Measurements from ENCODE around the gene LEKR1. TPM values are rescaled to one million over a fixed set of nuclear protein-coding genes. Genes with fewer than 3 reads are reported as not detected.

Gene LEKR1
- total RNA-seq, 2 donors from 2014 or later = 0.20 to 0.70 TPM

- H3K9me3 ChIP-seq = no peaks in the 10 kb centered on the region
- TF ChIP-seq CTCF (IDR thresholded peaks at IDR 0.05) = no peak
- no peak for DNase-seq (ENCODE audit: low spot score)
- H3K27me3 ChIP-seq = no peaks in the 10 kb centered on the region
- H3K4me1 ChIP-seq = no peaks in the 10 kb centered on the region
- no peak overlapping the region for H3K27ac ChIP-seq
- no peaks in the 10 kb centered on the region for H3K36me3 ChIP-seq
- H3K4me3 ChIP-seq = no peak overlapping the region
These were observed 21.7 kb downstream of the LEKR1 start for GRCh38 chr3:156847752-156848448.

- no peaks in the 10 kb centered on the region for H3K9me3 ChIP-seq
- H3K4me3 ChIP-seq = no peak overlapping the region
- H3K27ac ChIP-seq = no peak overlapping the region
- H3K27me3 ChIP-seq = no peaks in the 10 kb centered on the region
- no peak for DNase-seq (ENCODE audit: low spot score)
- TF ChIP-seq CTCF (IDR thresholded peaks at IDR 0.05) = no peak
- H3K4me1 ChIP-seq = no peaks in the 10 kb centered on the region
- no peaks in the 10 kb centered on the region for H3K36me3 ChIP-seq
These were observed 33.4 kb downstream of the LEKR1 start for GRCh38 chr3:156859578-156859977.

- no peaks in the 10 kb centered on the region for H3K9me3 ChIP-seq
- no peaks in the 10 kb centered on the region for H3K4me1 ChIP-seq
- no peaks in the 10 kb centered on the region for H3K36me3 ChIP-seq
- DNase-seq (ENCODE audit: low spot score) = no peak
- no peaks in the 10 kb centered on the region for H3K27me3 ChIP-seq
- no peak overlapping the region for H3K4me3 ChIP-seq
- H3K27ac ChIP-seq = no peak overlapping the region
- TF ChIP-seq CTCF (IDR thresholded peaks at IDR 0.05) = no peak
These were observed 34.7 kb downstream of the LEKR1 start for GRCh38 chr3:156860873-156861272.

GRCh38 chr3:156862338-156862737, 36.2 kb downstream of the LEKR1 start:
- DNase-seq (ENCODE audit: low spot score) = no peak
- H3K9me3 ChIP-seq = no peaks in the 10 kb centered on the region
- H3K4me3 ChIP-seq = no peak overlapping the region
- no peaks in the 10 kb centered on the region for H3K4me1 ChIP-seq
- H3K27ac ChIP-seq = no peak overlapping the region
- H3K36me3 ChIP-seq = no peaks in the 10 kb centered on the region
- no peak for TF ChIP-seq CTCF (IDR thresholded peaks at IDR 0.05)
- no peaks in the 10 kb centered on the region for H3K27me3 ChIP-seq

- no peak for DNase-seq (ENCODE audit: low spot score)
- Histone ChIP-seq H3K27ac (no peak overlapping the region), H3K9me3 (no peaks in the 10 kb centered on the region), H3K36me3 (no peaks in the 10 kb centered on the region), H3K4me1 (no peaks in the 10 kb centered on the region), H3K27me3 (no peaks in the 10 kb centered on the region), H3K4me3 (no peak overlapping the region)
- TF ChIP-seq CTCF (IDR thresholded peaks at IDR 0.05) = no peak
These were observed 39.6 kb downstream of the LEKR1 start for GRCh38 chr3:156865732-156866131.

- Histone ChIP-seq H3K9me3 (no peaks in the 10 kb centered on the region), H3K4me3 (no peak overlapping the region), H3K36me3 (no peaks in the 10 kb centered on the region), H3K27ac (no peak overlapping the region), H3K4me1 (no peaks in the 10 kb centered on the region), H3K27me3 (no peaks in the 10 kb centered on the region)
- no peak for TF ChIP-seq CTCF (IDR thresholded peaks at IDR 0.05)
- no peak for DNase-seq (ENCODE audit: low spot score)
These were observed 41.0 kb downstream of the LEKR1 start for GRCh38 chr3:156867174-156867573.

All from right atrium auricular region (tissue), 2 donors.